ENCODE data around the gene AGRP.

AGRP gene

GRCh38 chr16:67474551-67475455 is 8.5 kb downstream of the AGRP start:
- Histone ChIP-seq H4K91ac (ENCODE audit: low read length) (no peak overlapping the region), H2AFZ (ENCODE audit: low read depth, low read length) (no peak overlapping the region), H3K36me3 (ENCODE audit: control insufficient read depth in 1 of 2, insufficient read depth in 2 of 2, low read depth in 1 of 2, low read length in 2 of 2) (peaks cover 7 to 28% of the 10 kb centered on the region in 2 experiments), H2BK5ac (ENCODE audit: low read depth, low read length, poor library complexity, severe bottlenecking) (no peak overlapping the region), H3K27ac (ENCODE audit: low read length, poor library complexity, severe bottlenecking) (no peak overlapping the region), H3K9me3 (ENCODE audit: control insufficient read depth, low read length) (no peaks in the 10 kb centered on the region), H3K14ac (ENCODE audit: low read length in 2 of 2) (no peak overlapping the region), H2BK120ac (ENCODE audit: low read depth, low read length) (no peak overlapping the region), H3K4me2 (ENCODE audit: low read length, poor library complexity, severe bottlenecking) (no peak overlapping the region), H2BK12ac (ENCODE audit: low read length in 2 of 2) (no peak overlapping the region), H3K4me1 (ENCODE audit: control insufficient read depth, insufficient read depth, low read depth, low read length) (peaks cover 16% of the 10 kb centered on the region), H2AK5ac (ENCODE audit: low read length, severe bottlenecking) (no peak overlapping the region), H3K79me1 (replicated peaks; ENCODE audit: low read length, poor library complexity, severe bottlenecking) (peaks cover 12% of the 10 kb centered on the region), H3K4me3 (ENCODE audit: insufficient read depth in 1 of 2, low read depth in 1 of 2, low read length in 2 of 2) (no peak overlapping the region), H3K23ac (ENCODE audit: low read length in 2 of 2) (no peak overlapping the region), H4K8ac (ENCODE audit: low read length) (no peak overlapping the region), H3K18ac (ENCODE audit: low read depth in 1 of 2, low read length in 2 of 2) (no peak overlapping the region), H3K27me3 (ENCODE audit: control insufficient read depth in 1 of 2, insufficient read depth in 1 of 2, low read length in 2 of 2) (no peaks in the 10 kb centered on the region), H3K4ac (ENCODE audit: low read depth in 1 of 2, low read length in 2 of 2) (no peak overlapping the region), H3K9ac (ENCODE audit: low read length) (no peak overlapping the region), H2BK15ac (ENCODE audit: low read depth, poor library complexity, severe bottlenecking) (no peak overlapping the region)
- 90% methylated on average over 11 of the region's 11 CpGs for WGBS
- DNase-seq: no peak

- DNase-seq: no peak
- H3K23ac ChIP-seq (ENCODE audit: low read length in 2 of 2): no peak overlapping the region
- no peak overlapping the region for H4K8ac ChIP-seq (ENCODE audit: low read length)
- H3K27me3 ChIP-seq (ENCODE audit: control insufficient read depth in 1 of 2, insufficient read depth in 1 of 2, low read length in 2 of 2): no peaks in the 10 kb centered on the region
- no peak overlapping the region for H3K14ac ChIP-seq (ENCODE audit: low read length in 2 of 2)
- H2BK5ac ChIP-seq (ENCODE audit: low read depth, low read length, poor library complexity, severe bottlenecking): no peak overlapping the region
- H3K4me2 ChIP-seq (ENCODE audit: low read length, poor library complexity, severe bottlenecking): no peak overlapping the region
- H2BK15ac ChIP-seq (ENCODE audit: low read depth, poor library complexity, severe bottlenecking): no peak overlapping the region
- peaks cover 23% of the 10 kb centered on the region for H3K79me1 ChIP-seq (replicated peaks; ENCODE audit: low read length, poor library complexity, severe bottlenecking)
- WGBS: 98% methylated on average over 5 of the region's 6 CpGs
- no peak overlapping the region for H2AK5ac ChIP-seq (ENCODE audit: low read length, severe bottlenecking)
- no peak overlapping the region for H3K4me3 ChIP-seq (ENCODE audit: insufficient read depth in 1 of 2, low read depth in 1 of 2, low read length in 2 of 2)
- H3K36me3 ChIP-seq (ENCODE audit: control insufficient read depth in 1 of 2, insufficient read depth in 2 of 2, low read depth in 1 of 2, low read length in 2 of 2): peaks cover 7 to 18% of the 10 kb centered on the region in 2 experiments
- H2AFZ ChIP-seq (ENCODE audit: low read depth, low read length): no peak overlapping the region
- no peak overlapping the region for H3K4ac ChIP-seq (ENCODE audit: low read depth in 1 of 2, low read length in 2 of 2)
- no peak overlapping the region for H2BK12ac ChIP-seq (ENCODE audit: low read length in 2 of 2)
- H3K4me1 ChIP-seq (ENCODE audit: control insufficient read depth, insufficient read depth, low read depth, low read length): peaks cover 10% of the 10 kb centered on the region
- H3K27ac ChIP-seq (ENCODE audit: low read length, poor library complexity, severe bottlenecking): no peak overlapping the region
- no peak overlapping the region for H2BK120ac ChIP-seq (ENCODE audit: low read depth, low read length)
- H3K9ac ChIP-seq (ENCODE audit: low read length): no peak overlapping the region
- no peaks in the 10 kb centered on the region for H3K9me3 ChIP-seq (ENCODE audit: control insufficient read depth, low read length)
- H4K91ac ChIP-seq (ENCODE audit: low read length): peak overlapping the region; percentile 11
- no peak overlapping the region for H3K18ac ChIP-seq (ENCODE audit: low read depth in 1 of 2, low read length in 2 of 2)
These were observed 11.5 kb downstream of the AGRP start for GRCh38 chr16:67471758-67472384.

- H3K9ac ChIP-seq (ENCODE audit: low read length): no peak overlapping the region
- no peaks in the 10 kb centered on the region for H3K27me3 ChIP-seq (ENCODE audit: control insufficient read depth in 1 of 2, insufficient read depth in 1 of 2, low read length in 2 of 2)
- H3K4me2 ChIP-seq (ENCODE audit: low read length, poor library complexity, severe bottlenecking): no peak overlapping the region
- H2BK12ac ChIP-seq (ENCODE audit: low read length in 2 of 2): no peak overlapping the region
- H4K91ac ChIP-seq (ENCODE audit: low read length): no peak overlapping the region
- H2BK120ac ChIP-seq (ENCODE audit: low read depth, low read length): no peak overlapping the region
- no peak overlapping the region for H3K14ac ChIP-seq (ENCODE audit: low read length in 2 of 2)
- H3K36me3 ChIP-seq (ENCODE audit: control insufficient read depth in 1 of 2, insufficient read depth in 2 of 2, low read depth in 1 of 2, low read length in 2 of 2): peaks cover 7 to 14% of the 10 kb centered on the region in 2 experiments
- peaks cover 23% of the 10 kb centered on the region for H3K4me1 ChIP-seq (ENCODE audit: control insufficient read depth, insufficient read depth, low read depth, low read length)
- H3K23ac ChIP-seq (ENCODE audit: low read length in 2 of 2): peak overlapping the region in 1 of 2 experiments; percentile 2
- no peaks in the 10 kb centered on the region for H3K9me3 ChIP-seq (ENCODE audit: control insufficient read depth, low read length)
- no peak overlapping the region for H3K4ac ChIP-seq (ENCODE audit: low read depth in 1 of 2, low read length in 2 of 2)
- WGBS: 94% methylated on average over 7 of the region's 7 CpGs
- no peak overlapping the region for H4K8ac ChIP-seq (ENCODE audit: low read length)
- H2BK15ac ChIP-seq (ENCODE audit: low read depth, poor library complexity, severe bottlenecking): no peak overlapping the region
- no peak overlapping the region for H3K27ac ChIP-seq (ENCODE audit: low read length, poor library complexity, severe bottlenecking)
- peaks cover 25% of the 10 kb centered on the region for H3K79me1 ChIP-seq (replicated peaks; ENCODE audit: low read length, poor library complexity, severe bottlenecking)
- H2AK5ac ChIP-seq (ENCODE audit: low read length, severe bottlenecking): no peak overlapping the region
- no peak overlapping the region for H3K4me3 ChIP-seq (ENCODE audit: insufficient read depth in 1 of 2, low read depth in 1 of 2, low read length in 2 of 2)
- no peak overlapping the region for H2BK5ac ChIP-seq (ENCODE audit: low read depth, low read length, poor library complexity, severe bottlenecking)
- H3K18ac ChIP-seq (ENCODE audit: low read depth in 1 of 2, low read length in 2 of 2): no peak overlapping the region
- no peak for DNase-seq
- H2AFZ ChIP-seq (ENCODE audit: low read depth, low read length): no peak overlapping the region
These were observed 13.0 kb downstream of the AGRP start for GRCh38 chr16:67470359-67470758.

GRCh38 chr16:67468731-67469130 is 14.6 kb downstream of the AGRP start:
- Histone ChIP-seq H2BK12ac (ENCODE audit: low read length in 2 of 2) (no peak overlapping the region), H2AK5ac (ENCODE audit: low read length, severe bottlenecking) (no peak overlapping the region), H3K14ac (ENCODE audit: low read length in 2 of 2) (no peak overlapping the region), H3K4me1 (ENCODE audit: control insufficient read depth, insufficient read depth, low read depth, low read length) (peaks cover 29% of the 10 kb centered on the region), H2BK120ac (ENCODE audit: low read depth, low read length) (no peak overlapping the region), H3K4me3 (ENCODE audit: insufficient read depth in 1 of 2, low read depth in 1 of 2, low read length in 2 of 2) (no peak overlapping the region), H3K4ac (ENCODE audit: low read depth in 1 of 2, low read length in 2 of 2) (no peak overlapping the region), H3K23ac (ENCODE audit: low read length in 2 of 2) (no peak overlapping the region), H3K27ac (ENCODE audit: low read length, poor library complexity, severe bottlenecking) (no peak overlapping the region), H2BK15ac (ENCODE audit: low read depth, poor library complexity, severe bottlenecking) (no peak overlapping the region), H3K18ac (ENCODE audit: low read depth in 1 of 2, low read length in 2 of 2) (no peak overlapping the region), H2AFZ (ENCODE audit: low read depth, low read length) (no peak overlapping the region), H3K36me3 (ENCODE audit: control insufficient read depth in 1 of 2, insufficient read depth in 2 of 2, low read depth in 1 of 2, low read length in 2 of 2) (peaks cover 4 to 16% of the 10 kb centered on the region in 2 experiments), H3K27me3 (ENCODE audit: control insufficient read depth in 1 of 2, insufficient read depth in 1 of 2, low read length in 2 of 2) (no peaks in the 10 kb centered on the region), H3K4me2 (ENCODE audit: low read length, poor library complexity, severe bottlenecking) (no peak overlapping the region), H3K79me1 (replicated peaks; ENCODE audit: low read length, poor library complexity, severe bottlenecking) (peaks cover 34% of the 10 kb centered on the region), H2BK5ac (ENCODE audit: low read depth, low read length, poor library complexity, severe bottlenecking) (no peak overlapping the region), H3K9me3 (ENCODE audit: control insufficient read depth, low read length) (no peaks in the 10 kb centered on the region), H3K9ac (ENCODE audit: low read length) (no peak overlapping the region), H4K91ac (ENCODE audit: low read length) (no peak overlapping the region), H4K8ac (ENCODE audit: low read length) (no peak overlapping the region)
- no peak for DNase-seq
- WGBS: 96% methylated on average over 5 of the region's 5 CpGs
